ENCODE results near the gene LKAAEAR1.
"Not testable (repeated sequence)": the region's sequence is repeated elsewhere in the genome, so short reads cannot be mapped to it uniquely, and the experiment has no call there.

Gene LKAAEAR1

GRCh38 chr20:64096535-64096934, 12.3 kb upstream of the LKAAEAR1 start:
- no peak for DNase-seq

- no peak for DNase-seq
These were observed 11.7 kb upstream of the LKAAEAR1 start for GRCh38 chr20:64095927-64096326.

GRCh38 chr20:64095455-64095854, 11.3 kb upstream of the LKAAEAR1 start:
- no peak for DNase-seq

- no peak for DNase-seq
These were observed 8.9 kb upstream of the LKAAEAR1 start for GRCh38 chr20:64093013-64093503.

GRCh38 chr20:64092258-64093012, 8.2 kb upstream of the LKAAEAR1 start:
- no peak for DNase-seq

- no peak for DNase-seq
These were observed 7.6 kb upstream of the LKAAEAR1 start for GRCh38 chr20:64091770-64092169.

GRCh38 chr20:64091340-64091739, 7.1 kb upstream of the LKAAEAR1 start:
- DNase-seq = no peak

GRCh38 chr20:64090165-64090564, 6.0 kb upstream of the LKAAEAR1 start:
- DNase-seq = no peak

- DNase-seq = not testable (repeated sequence)
These were observed 4.4 kb upstream of the LKAAEAR1 start for GRCh38 chr20:64088586-64088985.

- not testable (repeated sequence) for DNase-seq
These were observed 3.1 kb upstream of the LKAAEAR1 start for GRCh38 chr20:64087226-64087825.

GRCh38 chr20:64086801-64087200, 2.6 kb upstream of the LKAAEAR1 start:
- DNase-seq = no peak

GRCh38 chr20:64084685-64085152, 521 bp upstream of the LKAAEAR1 start:
- no peak for DNase-seq

- peak; percentile 89 for DNase-seq
These were observed 807 bp downstream of the LKAAEAR1 start for GRCh38 chr20:64083378-64083803.

- no peak for DNase-seq
These were observed 1.3 kb downstream of the LKAAEAR1 start for GRCh38 chr20:64082820-64083377.

- DNase-seq = no peak
These were observed 2.0 kb downstream of the LKAAEAR1 start for GRCh38 chr20:64082126-64082731.

GRCh38 chr20:64081624-64081964, 2.6 kb downstream of the LKAAEAR1 start:
- no peak for DNase-seq

- DNase-seq = no peak
These were observed 3.2 kb downstream of the LKAAEAR1 start for GRCh38 chr20:64080813-64081623.

GRCh38 chr20:64080013-64080812, 4.0 kb downstream of the LKAAEAR1 start, which contains the start of gene OPRL1:
Gene OPRL1 (plus strand): TSS chr20:64080082. CDS start chr20:64092721, 12,639 bp downstream.
- no peak for DNase-seq

GRCh38 chr20:64079273-64080012, 4.8 kb downstream of the LKAAEAR1 start, which contains the start of gene RGS19:
Gene RGS19 (minus strand): TSS chr20:64079518. CDS start chr20:64076886, 2,632 bp downstream.
- peak; percentile 89 for DNase-seq

- DNase-seq = no peak
These were observed 5.3 kb downstream of the LKAAEAR1 start for GRCh38 chr20:64078934-64079272.
